AG09309 (cell line): ENCODE measurements around the gene TMF1.

Experiments
- DNase-seq: peaks from one replicate; pipeline ENCODE4 v3.0.0-alpha.2; 2010; ENCODE audit warnings: low read depth
- H3K4me3 ChIP-seq: 2 replicates; pipeline ENCODE4 v1.5.1; 2011; ENCODE audit warnings: mild to moderate bottlenecking, low read depth, low read length, moderate library complexity; ENCODE audit not compliant: control insufficient read depth
- CTCF ChIP-seq: IDR thresholded peaks from 2 replicates; pipeline ENCODE4 v1.5.1; 2011; ENCODE audit warnings: mild to moderate bottlenecking, low read depth, low read length, inconsistent platforms; ENCODE audit not compliant: insufficient read depth, control insufficient read depth; ENCODE audit errors: missing control alignments

The TMF1 gene

GRCh38 chr3:68986496-68987208, 65.5 kb downstream of the TMF1 start:
- no peak overlapping the region for H3K4me3 ChIP-seq
- DNase-seq, result no peak
- no peak for TF ChIP-seq CTCF

DNA sequence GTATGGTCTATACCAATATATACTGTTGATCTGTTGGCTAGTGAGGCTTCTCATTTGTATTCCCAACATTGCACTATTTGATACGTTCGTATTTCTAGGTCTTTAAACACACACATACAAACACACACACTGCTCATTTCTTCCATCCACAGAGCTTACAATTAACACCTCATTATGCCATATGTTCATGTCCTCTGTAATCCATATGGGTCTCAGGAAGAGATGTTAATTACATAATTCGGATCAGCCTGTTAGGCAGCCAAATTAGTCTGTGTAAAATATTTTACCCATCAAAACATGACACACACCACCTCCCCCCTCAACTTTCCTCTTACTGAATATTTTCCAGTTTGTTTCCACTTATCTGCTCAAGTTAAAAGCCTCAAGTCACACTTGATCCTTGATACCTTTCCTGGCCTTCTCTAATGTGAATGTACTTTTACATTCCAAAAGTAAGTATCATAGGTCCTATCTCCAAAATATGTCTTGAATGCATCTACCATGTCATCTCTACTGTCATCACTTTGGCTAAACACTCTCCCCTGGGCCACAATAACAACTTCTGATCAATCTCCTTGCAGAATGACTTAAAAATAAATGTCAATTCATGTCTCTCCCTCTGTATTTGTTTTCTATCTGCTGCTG, 66.9 kb downstream of the TMF1 start:
- no peak overlapping the region for H3K4me3 ChIP-seq
- no peak for DNase-seq
- no peak for TF ChIP-seq CTCF

- DNase-seq, result no peak
- H3K4me3 ChIP-seq, result no peak overlapping the region
- TF ChIP-seq CTCF, result no peak
Measured at GRCh38 chr3:68984011-68984530, 68.1 kb downstream of the TMF1 start.

GRCh38 chr3:68977486-68978167, 74.5 kb downstream of the TMF1 start:
- no peak for DNase-seq
- H3K4me3 ChIP-seq, result no peak overlapping the region
- TF ChIP-seq CTCF, result no peak

DNA sequence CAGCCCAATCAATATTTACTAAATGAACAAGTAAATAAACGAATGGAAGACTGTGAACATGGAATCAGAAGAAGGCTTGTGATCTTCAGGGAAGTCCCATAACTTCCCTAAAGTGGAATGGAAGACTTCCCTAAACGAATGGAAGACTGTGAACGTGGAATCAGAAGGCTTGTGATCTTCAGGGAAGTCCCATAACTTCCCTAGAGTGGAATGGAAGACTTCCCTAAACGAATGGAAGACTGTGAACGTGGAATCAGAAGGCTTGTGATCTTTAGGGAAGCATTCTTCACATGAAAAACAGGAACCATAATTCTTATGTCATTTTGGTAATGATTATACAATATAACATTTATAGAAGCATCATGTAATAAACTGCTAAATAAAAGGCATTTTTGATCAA, 77.4 kb downstream of the TMF1 start:
- no peak for TF ChIP-seq CTCF
- DNase-seq, result no peak
- H3K4me3 ChIP-seq, result no peak overlapping the region

- TF ChIP-seq CTCF, result no peak
Measured at GRCh38 chr3:68973639-68974038, 78.5 kb downstream of the TMF1 start.

More at GRCh38 chr3:68973639-68974038, 78.5 kb downstream of the TMF1 start:
- no peak overlapping the region for H3K4me3 ChIP-seq
- DNase-seq, result no peak
